Superior temporal gyrus (tissue), 1 donor: ENCODE measurements around the gene FZD7.
A peak's percentile ranks its signal among the peaks of the same experiment; 100 is the strongest.

Experiments
- DNase-seq: peaks from one replicate; pipeline ENCODE4 v3.0.0-alpha.2; 2016; ENCODE audit errors: extremely low spot score

Gene FZD7

GRCh38 chr2:202067589-202067988 is 33.9 kb downstream of the FZD7 start:
- DNase-seq: no peak

- DNase-seq: no peak
These were observed 35.8 kb downstream of the FZD7 start for GRCh38 chr2:202069170-202070067.

- DNase-seq: no peak
These were observed 37.5 kb downstream of the FZD7 start for GRCh38 chr2:202071107-202071506.

GRCh38 chr2:202072226-202072625 is 38.6 kb downstream of the FZD7 start:
- no peak for DNase-seq

GRCh38 chr2:202072737-202073401 is 39.2 kb downstream of the FZD7 start, which contains the start of gene KIAA2012:
Gene KIAA2012, plus strand, starts transcription at chr2:202073255. Its CDS starts 373 bp downstream, at chr2:202073628.
- peak; percentile 19 for DNase-seq

GRCh38 chr2:202074324-202074723 is 40.7 kb downstream of the FZD7 start:
- no peak for DNase-seq

GRCh38 chr2:202079310-202079709 is 45.7 kb downstream of the FZD7 start:
- no peak for DNase-seq

- DNase-seq: no peak
These were observed 50.6 kb downstream of the FZD7 start for GRCh38 chr2:202084265-202084664.
